Trophoblast cell (in vitro differentiated cells and primary cell): ENCODE results near the gene LPP.

ENCODE experiments used
- DNase-seq, 2 donors: peaks; one replicate each; pipeline ENCODE4 v3.0.0-alpha.2; 2016
- H2AFZ ChIP-seq: 2 replicates; pipeline ENCODE4 v1.6.1; 2013; ENCODE audit warnings: low read length, moderate library complexity, mild to moderate bottlenecking; ENCODE audit not compliant: insufficient read depth, poor library complexity
- H2AK5ac ChIP-seq: 2 replicates; pipeline ENCODE4 v1.6.1; 2013; ENCODE audit warnings: mild to moderate bottlenecking, low read length
- H2BK120ac ChIP-seq: 2 replicates; pipeline ENCODE4 v1.6.1; 2013; ENCODE audit warnings: low read length, mild to moderate bottlenecking, moderate library complexity; ENCODE audit not compliant: insufficient read depth, poor library complexity
- H2BK12ac ChIP-seq: 2 replicates; pipeline ENCODE4 v1.6.1; 2013; ENCODE audit warnings: mild to moderate bottlenecking, low read length, moderate library complexity
- H2BK5ac ChIP-seq: 2 replicates; pipeline ENCODE4 v1.6.1; 2013; ENCODE audit warnings: low read length, low read depth, moderate library complexity, mild to moderate bottlenecking; ENCODE audit not compliant: poor library complexity
- H3K14ac ChIP-seq: 2 replicates; pipeline ENCODE4 v1.6.1; 2013; ENCODE audit warnings: mild to moderate bottlenecking, low read length
- H3K18ac ChIP-seq: 2 replicates; pipeline ENCODE4 v1.6.1; 2013; ENCODE audit warnings: mild to moderate bottlenecking, low read length
- H3K23ac ChIP-seq: 2 replicates; pipeline ENCODE4 v1.6.1; 2013; ENCODE audit warnings: low read length
- H3K27ac ChIP-seq: 2 replicates; pipeline ENCODE4 v1.5.1; 2013; ENCODE audit warnings: low read depth, mild to moderate bottlenecking, inconsistent platforms, low read length, moderate library complexity
- H3K27me3 ChIP-seq: 2 replicates; pipeline ENCODE4 v1.6.1; 2013; ENCODE audit warnings: inconsistent platforms, mild to moderate bottlenecking, low read length, moderate library complexity; ENCODE audit not compliant: insufficient read depth
- H3K36me3 ChIP-seq, 2 experiments: 1 replicate in 1 of 2; 2 replicates in 1 of 2; pipeline ENCODE4 v1.6.1; 2013; ENCODE audit warnings: low read length in 2 of 2, mild to moderate bottlenecking in 2 of 2, moderate library complexity in 1 of 2; ENCODE audit not compliant: insufficient read depth in 2 of 2, control insufficient read depth in 1 of 2
- H3K4ac ChIP-seq: 2 replicates; pipeline ENCODE4 v1.6.1; 2013; ENCODE audit warnings: low read depth, mild to moderate bottlenecking, low read length, moderate library complexity
- H3K4me1 ChIP-seq, 2 experiments: 1 replicate in 1 of 2; 2 replicates in 1 of 2; pipeline ENCODE4 v1.6.1; 2013; ENCODE audit warnings: low read length in 2 of 2, mild to moderate bottlenecking in 2 of 2, moderate library complexity in 1 of 2; ENCODE audit not compliant: insufficient read depth in 2 of 2, control insufficient read depth in 1 of 2
- H3K4me2 ChIP-seq: 2 replicates; pipeline ENCODE4 v1.6.1; 2013; ENCODE audit warnings: inconsistent platforms, mild to moderate bottlenecking, low read length, moderate library complexity
- H3K4me3 ChIP-seq: 2 replicates; pipeline ENCODE4 v1.5.1; 2013; ENCODE audit warnings: mild to moderate bottlenecking, low read depth, low read length, inconsistent platforms
- H3K79me1 ChIP-seq: one replicate; pipeline ENCODE4 v1.6.1; 2013; ENCODE audit warnings: low read length
- H3K79me2 ChIP-seq: 2 replicates; pipeline ENCODE4 v1.6.1; 2013; ENCODE audit warnings: low read length, mild to moderate bottlenecking; ENCODE audit not compliant: control insufficient read depth, insufficient read depth, poor library complexity
- H3K9ac ChIP-seq: 2 replicates; pipeline ENCODE4 v1.6.1; 2013; ENCODE audit warnings: mild to moderate bottlenecking, low read length
- H3K9me3 ChIP-seq: 2 replicates; pipeline ENCODE4 v1.6.1; 2013; ENCODE audit warnings: low read depth, mild to moderate bottlenecking, control low read depth, inconsistent platforms, low read length; ENCODE audit not compliant: insufficient read depth
- H4K12ac ChIP-seq: 2 replicates; pipeline ENCODE4 v1.6.1; 2013; ENCODE audit warnings: low read depth, mild to moderate bottlenecking, low read length, moderate library complexity
- H4K8ac ChIP-seq: 2 replicates; pipeline ENCODE4 v1.6.1; 2013; ENCODE audit warnings: low read depth, mild to moderate bottlenecking, low read length, moderate library complexity
- H4K91ac ChIP-seq: one replicate; pipeline ENCODE4 v1.6.1; 2013; ENCODE audit warnings: low read depth, mild to moderate bottlenecking, low read length, moderate library complexity
- WGBS: extraction: QIAGEN DNeasy Blood & Tissue Kit; methylation state at CpG from one replicate; pipeline ENCODE4 v1.1.7; 2013; ENCODE audit warnings: missing lambda C conversion rate; ENCODE audit not compliant: insufficient read length, insufficient coverage; ENCODE audit errors: extremely low coverage; 5-methylcytosine and 5-hydroxymethylcytosine counted together

The LPP gene

DNA sequence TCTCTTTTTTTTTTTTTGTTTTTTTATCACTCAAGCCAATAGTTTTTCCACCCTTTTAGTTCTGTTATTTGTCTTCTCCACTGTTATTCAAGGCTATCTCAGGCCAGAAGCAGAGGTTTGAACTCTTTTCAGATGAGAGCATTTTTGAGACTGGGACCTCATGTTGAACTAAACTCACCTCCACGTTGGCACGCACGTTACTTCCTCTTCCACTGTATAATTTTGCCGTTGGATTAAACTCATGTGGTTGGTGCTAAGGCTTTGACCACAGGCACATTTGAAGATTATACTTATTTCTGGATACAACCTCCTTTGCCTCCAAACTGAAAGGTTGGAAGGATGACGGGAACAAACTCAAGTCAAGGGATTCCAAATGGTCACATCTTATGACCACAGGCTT, 516.5 kb downstream of the LPP start:
- Histone ChIP-seq H4K12ac (no peak overlapping the region), H3K9ac (no peak overlapping the region), H3K4me3 (no peak overlapping the region), H4K91ac (no peak overlapping the region), H3K79me2 (no peaks in the 10 kb centered on the region), H3K23ac (no peak overlapping the region), H3K4me1 (no peaks in the 10 kb centered on the region), H3K27ac (no peak overlapping the region), H3K79me1 (peaks cover 2% of the 10 kb centered on the region), H3K36me3 (no peaks in the 10 kb centered on the region), H3K14ac (no peak overlapping the region), H4K8ac (no peak overlapping the region), H2BK12ac (no peak overlapping the region), H2AK5ac (no peak overlapping the region), H2BK120ac (no peak overlapping the region), H3K18ac (no peak overlapping the region), H2AFZ (no peak overlapping the region), H3K27me3 (no peaks in the 10 kb centered on the region), H3K4me2 (no peak overlapping the region), H3K4ac (no peak overlapping the region), H2BK5ac (no peak overlapping the region), H3K9me3 (no peaks in the 10 kb centered on the region)
- no peak for DNase-seq
- WGBS: no CpG with 5 or more reads among the region's 5 CpGs

DNA sequence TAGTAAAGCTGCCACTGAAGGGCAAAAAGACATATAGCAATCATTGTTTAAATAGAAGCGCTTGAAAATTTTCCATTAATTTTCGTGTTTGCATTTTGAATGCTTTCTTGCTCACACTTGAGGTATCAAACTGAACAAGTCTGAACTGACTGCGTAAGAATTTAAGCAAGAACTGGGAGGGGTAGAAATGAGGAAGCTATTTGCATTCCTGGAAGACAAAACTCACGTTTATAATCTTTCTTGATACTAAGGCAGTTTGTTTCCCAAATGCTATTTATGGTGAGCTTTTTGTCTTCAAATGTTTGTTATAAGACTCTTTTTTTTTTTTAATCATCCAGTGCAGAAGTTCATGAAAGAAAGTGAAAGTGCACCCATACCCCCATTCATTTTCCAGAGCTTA, 518.0 kb downstream of the LPP start:
- Histone ChIP-seq H3K9me3 (no peaks in the 10 kb centered on the region), H3K4ac (no peak overlapping the region)

DNA sequence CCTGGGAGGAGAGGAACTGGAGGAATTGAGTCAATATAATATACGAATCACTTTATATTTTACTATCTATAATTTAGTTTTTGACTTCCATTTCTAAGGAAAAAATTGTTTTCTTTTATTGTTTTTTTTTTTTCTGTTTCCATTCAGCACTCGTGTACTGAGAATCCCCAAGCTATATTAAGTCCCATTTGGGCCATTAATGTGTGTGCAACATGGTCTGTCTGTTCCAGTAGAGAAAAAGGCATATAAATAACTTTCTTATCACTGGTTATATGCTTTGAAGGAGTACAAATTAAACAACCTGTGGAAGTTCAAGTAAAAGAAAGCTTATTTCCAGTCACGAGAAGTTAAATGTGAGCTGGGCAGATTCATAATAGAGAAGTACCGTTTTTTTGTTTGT, 518.9 kb downstream of the LPP start:
- Histone ChIP-seq H3K23ac (no peak overlapping the region), H2AK5ac (no peak overlapping the region), H3K9me3 (no peaks in the 10 kb centered on the region), H3K27ac (no peak overlapping the region), H3K4me1 (no peaks in the 10 kb centered on the region), H3K36me3 (no peaks in the 10 kb centered on the region), H3K14ac (no peak overlapping the region), H4K8ac (no peak overlapping the region), H3K4me3 (no peak overlapping the region), H3K4me2 (no peak overlapping the region), H3K4ac (no peak overlapping the region), H2BK5ac (no peak overlapping the region), H3K9ac (no peak overlapping the region), H3K27me3 (no peaks in the 10 kb centered on the region), H4K91ac (no peak overlapping the region), H2AFZ (no peak overlapping the region), H3K79me1 (peaks cover 2% of the 10 kb centered on the region), H4K12ac (no peak overlapping the region), H3K79me2 (no peaks in the 10 kb centered on the region), H2BK12ac (no peak overlapping the region), H3K18ac (no peak overlapping the region), H2BK120ac (no peak overlapping the region)
- DNase-seq: no peak
- no CpG with 5 or more reads among the region's 4 CpGs for WGBS

More for the DNA sequence above, 518.0 kb downstream of the LPP start:
- Histone ChIP-seq H4K91ac (no peak overlapping the region), H4K12ac (no peak overlapping the region), H2BK5ac (no peak overlapping the region), H3K4me2 (no peak overlapping the region), H4K8ac (no peak overlapping the region), H3K4me1 (no peaks in the 10 kb centered on the region), H3K4me3 (no peak overlapping the region), H3K27ac (no peak overlapping the region), H3K27me3 (no peaks in the 10 kb centered on the region), H2AK5ac (no peak overlapping the region), H3K23ac (no peak overlapping the region), H2AFZ (no peak overlapping the region), H2BK12ac (no peak overlapping the region), H3K9ac (no peak overlapping the region), H3K79me1 (peaks cover 2% of the 10 kb centered on the region), H3K36me3 (no peaks in the 10 kb centered on the region), H3K18ac (no peak overlapping the region), H3K14ac (no peak overlapping the region), H3K79me2 (no peaks in the 10 kb centered on the region), H2BK120ac (no peak overlapping the region)
- no CpG with 5 or more reads among the region's 4 CpGs for WGBS
- peak in 1 of 2 donors; percentile 55 for DNase-seq

DNA sequence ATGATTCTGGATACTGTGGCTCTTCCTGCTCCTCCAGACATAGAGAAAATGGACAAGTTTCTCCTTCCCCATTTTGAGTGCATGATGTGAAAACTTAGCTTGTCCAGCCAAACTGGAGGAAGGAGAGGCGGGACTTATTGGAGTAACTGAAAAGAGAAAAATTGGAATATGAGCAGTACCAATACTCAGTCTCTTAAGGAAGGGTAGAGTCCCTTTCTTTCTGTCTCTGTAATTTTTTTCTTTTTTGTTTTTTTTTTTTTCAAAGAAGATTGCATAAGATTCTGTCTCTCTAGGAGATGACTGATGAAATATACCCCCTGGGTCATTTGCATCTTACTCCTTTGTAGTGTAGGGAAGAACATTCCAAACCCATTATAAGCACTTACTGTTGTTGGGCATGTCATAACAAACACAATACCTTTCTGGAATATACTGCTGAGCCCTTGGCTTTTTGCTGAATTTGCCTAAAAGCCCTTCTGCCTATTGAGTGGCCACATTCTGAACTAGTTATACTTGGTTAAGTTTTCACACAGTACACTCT, 519.8 kb downstream of the LPP start:
- H2AK5ac ChIP-seq: no peak overlapping the region
- H3K23ac ChIP-seq: no peak overlapping the region
- no peak overlapping the region for H4K8ac ChIP-seq
- no peak overlapping the region for H2BK120ac ChIP-seq
- H3K14ac ChIP-seq: no peak overlapping the region
- no peak overlapping the region for H3K18ac ChIP-seq
- no peaks in the 10 kb centered on the region for H3K36me3 ChIP-seq
- peaks cover 0 to under 1% of the 10 kb centered on the region in 2 experiments for H3K4me1 ChIP-seq
- H4K91ac ChIP-seq: peak overlapping the region; percentile 5
- no CpG with 5 or more reads among the region's 1 CpG for WGBS
- no peak overlapping the region for H4K12ac ChIP-seq
- no peak overlapping the region for H3K4me3 ChIP-seq
- H2BK5ac ChIP-seq: no peak overlapping the region
- peak; percentile 65 to 96 for DNase-seq
- H3K27ac ChIP-seq: peak overlapping the region; percentile 40
- H3K9me3 ChIP-seq: no peaks in the 10 kb centered on the region
- no peak overlapping the region for H2BK12ac ChIP-seq
- H3K4ac ChIP-seq: no peak overlapping the region
- H3K27me3 ChIP-seq: no peaks in the 10 kb centered on the region
- no peak overlapping the region for H3K9ac ChIP-seq
- no peak overlapping the region for H2AFZ ChIP-seq
- H3K79me1 ChIP-seq: peaks cover 2% of the 10 kb centered on the region
- no peak overlapping the region for H3K4me2 ChIP-seq
- no peaks in the 10 kb centered on the region for H3K79me2 ChIP-seq
